ENCODE measurements around the gene PRKACB. TPM values are rescaled to one million over a fixed set of nuclear protein-coding genes. Genes with fewer than 3 reads are reported as not detected.
A peak's percentile ranks its signal among the peaks of the same experiment; 100 is the strongest.

The PRKACB gene
- total and polyA plus RNA-seq, 11 donors: 8.7 to 52.3 (median 39.0) TPM

GRCh38 chr1:84146411-84147032 is 2.5 kb downstream of the PRKACB start:
- no peaks in the 10 kb centered on the region for H3K36me3 ChIP-seq
- H3K27ac ChIP-seq: peak overlapping the region in 1 of 12 donors; percentile 87
- peak overlapping the region in 3 of 12 donors; percentile 1 to 52 (median 24) for H3K4me3 ChIP-seq
- DNase-seq (no peak), ATAC-seq (no peak)
- 86 to 89% (median 88%) methylated on average over 4 of the region's 4 CpGs for WGBS, 4 donors
- no peaks in the 10 kb centered on the region for H3K9me3 ChIP-seq
- TF ChIP-seq POLR2A (IDR thresholded peaks at IDR 0.05) (no peak), CTCF (IDR thresholded peaks at IDR 0.05) (no peak)
- H3K27me3 ChIP-seq: no peaks in the 10 kb centered on the region
- H3K4me1 ChIP-seq: peaks cover 0 to 26% (median 0%) of the 10 kb centered on the region in 12 donors
- intact Hi-C loops (cut with DNase I): loop anchor here in 8 of 10 donors (5.0 to 10.0 kb wide), 6 partner anchors 286 to 618 kb away; no protein-coding TSS in a partner anchor

GRCh38 chr1:84148758-84149157 is 4.7 kb downstream of the PRKACB start:
- ATAC-seq (no peak), DNase-seq (no peak)
- H3K27ac ChIP-seq: no peak overlapping the region
- no peak overlapping the region for H3K4me3 ChIP-seq
- H3K4me1 ChIP-seq: peaks cover 0 to 32% (median 0%) of the 10 kb centered on the region in 12 donors
- H3K27me3 ChIP-seq: no peaks in the 10 kb centered on the region
- TF ChIP-seq POLR2A (IDR thresholded peaks at IDR 0.05): no peak
- WGBS, 4 donors: 57 to 78% (median 70%) methylated on average over 1 of the region's 1 CpG
- intact Hi-C loops (cut with DNase I): loop anchor here in 8 of 10 donors (5.0 to 10.0 kb wide), 6 partner anchors 284 to 616 kb away; no protein-coding TSS in a partner anchor
- no peaks in the 10 kb centered on the region for H3K36me3 ChIP-seq
- no peaks in the 10 kb centered on the region for H3K9me3 ChIP-seq

GRCh38 chr1:84152649-84153056 is 8.6 kb downstream of the PRKACB start:
- Histone ChIP-seq H3K4me1 (peaks cover 0 to 32% (median 0%) of the 10 kb centered on the region in 12 donors), H3K9me3 (no peaks in the 10 kb centered on the region), H3K36me3 (no peaks in the 10 kb centered on the region), H3K27me3 (no peaks in the 10 kb centered on the region), H3K4me3 (no peak overlapping the region), H3K27ac (no peak overlapping the region)
- intact Hi-C loops (cut with DNase I): no loop called here
- 94 to 98% (median 96%) methylated on average over 3 of the region's 3 CpGs for WGBS, 4 donors
- no peak for TF ChIP-seq POLR2A (IDR thresholded peaks at IDR 0.05)
- TF ChIP-seq CTCF (IDR thresholded peaks at IDR 0.05): no peak
- no peak for ATAC-seq
- DNase-seq: no peak

- DNase-seq (no peak), ATAC-seq (no peak)
- no peaks in the 10 kb centered on the region for H3K27me3 ChIP-seq
- H3K9me3 ChIP-seq: no peaks in the 10 kb centered on the region
- intact Hi-C loops (cut with DNase I): no loop called here
- H3K36me3 ChIP-seq: no peaks in the 10 kb centered on the region
- WGBS, 4 donors: 87 to 92% (median 91%) methylated on average over 3 of the region's 3 CpGs
- no peak overlapping the region for H3K27ac ChIP-seq
- TF ChIP-seq POLR2A (IDR thresholded peaks at IDR 0.05) (no peak), CTCF (IDR thresholded peaks at IDR 0.05) (no peak)
- peaks cover 0 to 29% (median 0%) of the 10 kb centered on the region in 12 donors for H3K4me1 ChIP-seq
- no peak overlapping the region for H3K4me3 ChIP-seq
Measured at GRCh38 chr1:84155517-84155916, 11.4 kb downstream of the PRKACB start.
